HG02970 (cell line): Measurements from ENCODE around the gene MAGEA2B.
"Not testable (repeated sequence)": the region's sequence is repeated elsewhere in the genome, so short reads cannot be mapped to it uniquely, and the experiment has no call there.

ENCODE experiments used
- ATAC-seq: cut with Tn5 transposase; IDR thresholded peaks from one replicate; pipeline ENCODE4 v1.9.1; 2021; ENCODE audit warnings: mild to moderate bottlenecking, moderate library complexity, moderate number of reproducible peaks; ENCODE audit not compliant: unreplicated experiment, low FRiP score

The MAGEA2B gene

GRCh38 chrX:152754871-152755270, 40.4 kb downstream of the MAGEA2B start:
- ATAC-seq, result not testable (repeated sequence)

DNA sequence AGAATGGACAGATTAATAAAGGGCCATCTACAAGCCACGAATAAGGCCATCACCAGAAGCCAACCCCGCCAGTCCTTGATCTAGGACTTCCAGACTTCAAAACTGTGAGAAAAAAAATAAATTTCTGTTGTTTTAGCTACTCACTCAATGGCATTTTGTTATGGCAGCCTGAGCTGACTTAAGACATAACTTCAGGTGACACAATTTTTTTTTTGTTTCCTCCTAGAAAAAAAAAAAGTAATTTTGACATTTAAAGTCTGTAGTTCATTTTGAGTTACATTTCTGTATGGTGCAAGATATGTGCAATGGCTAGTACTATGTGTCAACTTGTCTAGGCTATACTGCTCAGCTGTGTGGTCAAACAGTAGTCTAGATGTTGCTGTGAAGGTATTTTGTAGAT, 44.5 kb downstream of the MAGEA2B start, which contains the start of gene CSAG3:
TSS of gene CSAG3 (plus strand) at position 301 of the 400 bp plus-strand sequence.
- ATAC-seq, result not testable (repeated sequence)

DNA sequence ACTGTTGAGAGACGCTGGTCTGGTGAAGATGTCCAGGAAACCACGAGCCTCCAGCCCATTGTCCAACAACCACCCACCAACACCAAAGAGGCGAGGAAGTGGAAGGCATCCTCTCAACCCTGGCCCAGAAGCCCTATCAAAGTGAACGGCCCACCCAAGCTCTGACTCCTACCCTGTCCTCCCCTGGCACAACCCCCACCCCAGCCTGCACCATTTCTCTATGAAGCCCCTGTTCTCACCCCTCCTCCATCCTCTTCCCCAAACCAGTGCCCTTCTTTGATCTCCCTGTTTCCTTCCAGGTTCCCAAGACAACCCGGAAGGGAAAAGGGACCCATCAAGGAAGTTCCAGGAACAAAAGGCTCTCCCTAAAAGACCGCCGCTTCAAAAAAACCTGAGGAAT, 45.1 kb downstream of the MAGEA2B start:
- ATAC-seq, result not testable (repeated sequence)

DNA sequence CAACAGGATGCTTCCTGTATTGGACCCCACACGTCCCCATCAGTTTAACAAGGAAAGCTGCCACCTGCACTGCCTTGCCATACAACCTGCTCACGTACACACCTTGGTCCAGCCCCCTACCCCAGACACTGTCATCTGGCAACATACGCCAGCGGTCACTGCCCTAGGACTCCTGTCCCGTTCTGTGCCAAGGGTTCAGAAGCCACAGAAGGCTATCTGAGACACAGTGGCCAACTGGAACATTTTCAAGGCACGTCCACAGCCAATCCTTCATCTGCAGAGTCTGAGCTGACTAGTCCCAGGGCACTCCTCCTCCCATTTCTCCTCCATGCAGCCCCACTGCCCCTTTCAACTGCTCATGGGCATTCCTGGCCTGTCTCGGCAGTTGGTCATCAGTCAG, 47.2 kb downstream of the MAGEA2B start:
- ATAC-seq, result not testable (repeated sequence)

GRCh38 chrX:152766562-152766961, 52.1 kb downstream of the MAGEA2B start:
- not testable (repeated sequence) for ATAC-seq
